Endothelial cell of umbilical vein (primary cell): ENCODE data around the gene ACTR8. TPM values are rescaled to one million over a fixed set of nuclear protein-coding genes. Genes with fewer than 3 reads are reported as not detected.

ENCODE experiments used
- BruUV-seq: library from RNA; stranded (reverse); fragments of 400-500 nt; replicated peaks from 2 replicates; lab custom pipeline; 2021; lab: Mats Ljungman, UMichigan
- CTCF ChIA-PET: fragments of 300-600, 350-600 bp; sonication (Branson Sonifier 250); formaldehyde crosslinking; loops from one replicate; lab custom pipeline; 2021; ENCODE audit warnings: antibody characterized with exemption, inconsistent platforms; lab: Charles Lee
- POLR2A ChIA-PET: fragments of 300-600, 350-600 bp; sonication (Branson Sonifier 250); formaldehyde crosslinking; loops from one replicate; lab custom pipeline; 2021; ENCODE audit warnings: antibody characterized with exemption, inconsistent platforms; lab: Charles Lee
- DNase-seq: peaks from one replicate; pipeline ENCODE4 v3.0.0-alpha.2; 2011; ENCODE audit warnings: low read depth, low spot score
- FAIRE-seq: peaks from 2 replicates; lab custom pipeline; 2011; peaks lifted over from hg19 to GRCh38; lab: Jason Lieb, UNC
- H2AFZ ChIP-seq: 2 replicates; pipeline ENCODE4 v1.6.0; 2012; ENCODE audit warnings: low read depth, low read length, control low read depth, inconsistent platforms
- H3K27ac ChIP-seq: 2 replicates; pipeline ENCODE4 v1.5.1; 2011; ENCODE audit warnings: low read depth, mild to moderate bottlenecking, control low read depth, low read length, moderate library complexity; ENCODE audit not compliant: insufficient read depth
- H3K27me3 ChIP-seq, 2 experiments: 2 replicates each; pipeline versions ENCODE4 v1.6.0 to v1.6.1; 2011; ENCODE audit warnings: low read length in 2 of 2, mixed read lengths in 1 of 2; ENCODE audit not compliant: control insufficient read depth in 2 of 2, insufficient read depth in 2 of 2
- H3K36me3 ChIP-seq, 2 experiments: 2 replicates in 1 of 2; 3 replicates in 1 of 2; pipeline ENCODE4 v1.5.1; 2011; ENCODE audit warnings: low read length in 2 of 2, mild to moderate bottlenecking in 1 of 2, moderate library complexity in 1 of 2; ENCODE audit not compliant: control insufficient read depth in 2 of 2, insufficient read depth in 2 of 2; ENCODE audit errors: extremely low read depth in 1 of 2
- H3K4me1 ChIP-seq: 3 replicates; pipeline ENCODE4 v1.5.1; 2011; ENCODE audit warnings: mild to moderate bottlenecking, low read length; ENCODE audit not compliant: control insufficient read depth, insufficient read depth; ENCODE audit errors: extremely low read depth
- H3K4me2 ChIP-seq: 2 replicates; pipeline ENCODE4 v1.6.1; 2011; ENCODE audit warnings: low read length, control low read depth, mixed read lengths; ENCODE audit not compliant: insufficient read depth
- H3K4me3 ChIP-seq, 3 experiments: fragments of 200-600 bp in 1 of 3; sonication (generic), shearing (Covaris generic) in 1 of 3; replicated peaks in 1 of 3; 2 replicates each; pipeline ENCODE4 v1.5.1; 2011 to 2016; ENCODE audit warnings: control low read depth in 3 of 3, low read length in 3 of 3, mild to moderate bottlenecking in 2 of 3, inconsistent platforms in 1 of 3, low read depth in 1 of 3, moderate library complexity in 1 of 3; ENCODE audit not compliant: insufficient read depth in 1 of 3
- H3K79me2 ChIP-seq: 2 replicates; pipeline ENCODE4 v1.6.0; 2012; ENCODE audit warnings: low read length, inconsistent platforms; ENCODE audit not compliant: control insufficient read depth, insufficient read depth
- H3K9ac ChIP-seq: replicated peaks from 2 replicates; pipeline ENCODE3; 2011; ENCODE audit warnings: low read length, control low read depth; ENCODE audit not compliant: insufficient read depth; ENCODE audit errors: extremely low read depth
- H3K9me1 ChIP-seq: replicated peaks from 3 replicates; pipeline ENCODE4 v1.6.0; 2011; ENCODE audit warnings: mild to moderate bottlenecking, low read length; ENCODE audit not compliant: control insufficient read depth, insufficient read depth; ENCODE audit errors: extremely low read depth
- H3K9me3 ChIP-seq: replicated peaks from 2 replicates; pipeline ENCODE4 v1.5.1; 2012; ENCODE audit warnings: low read length, inconsistent platforms; ENCODE audit not compliant: control insufficient read depth, insufficient read depth
- H4K20me1 ChIP-seq: replicated peaks from 2 replicates; pipeline ENCODE3; 2011; ENCODE audit warnings: mild to moderate bottlenecking, low read length; ENCODE audit not compliant: control insufficient read depth, insufficient read depth; ENCODE audit errors: extremely low read depth
- CTCF ChIP-seq, 2 donors: IDR thresholded peaks; 1 replicate in 1 of 2; 2 replicates in 1 of 2; pipeline ENCODE4 v1.5.1; 2011; ENCODE audit warnings: low read length in 2 of 2, mild to moderate bottlenecking in 2 of 2, moderate library complexity in 2 of 2, control low read depth in 1 of 2, inconsistent platforms in 1 of 2, low read depth in 1 of 2; ENCODE audit not compliant: insufficient read depth in 1 of 2; ENCODE audit errors: extremely low read depth in 1 of 2
- EZH2 ChIP-seq: IDR thresholded peaks from 2 replicates; pipeline ENCODE4 v1.6.1; 2012; ENCODE audit warnings: borderline replicate concordance, low read depth, mild to moderate bottlenecking, moderate library complexity, low read length, inconsistent platforms; ENCODE audit not compliant: severe bottlenecking
- FOS ChIP-seq: IDR thresholded peaks from 2 replicates; pipeline ENCODE4 v1.6.1; 2011; ENCODE audit warnings: mild to moderate bottlenecking, low read length, moderate library complexity, borderline replicate concordance; ENCODE audit not compliant: insufficient read depth
- GATA2 ChIP-seq: IDR thresholded peaks from 2 replicates; pipeline ENCODE4 v1.7.0; 2011; ENCODE audit warnings: low read depth, mild to moderate bottlenecking, moderate library complexity, mixed read lengths, low read length; ENCODE audit not compliant: insufficient read length, insufficient read depth
- JUN ChIP-seq: IDR thresholded peaks from 2 replicates; pipeline ENCODE4 v1.6.1; 2011; ENCODE audit warnings: borderline replicate concordance, low read depth; ENCODE audit not compliant: insufficient read length, insufficient read depth
- MAX ChIP-seq: IDR thresholded peaks from 2 replicates; pipeline ENCODE4 v1.6.1; 2011; ENCODE audit not compliant: insufficient read depth, insufficient read length
- MYC ChIP-seq: IDR thresholded peaks from one replicate; pipeline ENCODE4 v1.6.1; 2011; ENCODE audit warnings: mild to moderate bottlenecking, low read depth, low read length
- POLR2A ChIP-seq: IDR thresholded peaks from 2 replicates; pipeline ENCODE4 v1.6.1; 2012; ENCODE audit warnings: low read depth, mild to moderate bottlenecking, control low read depth, low read length
- POLR2AphosphoS5 ChIP-seq: IDR thresholded peaks from 2 replicates; pipeline ENCODE4 v1.6.1; 2012; ENCODE audit warnings: low read depth, mild to moderate bottlenecking, control low read depth, low read length, moderate library complexity; ENCODE audit not compliant: insufficient read depth
- dilution Hi-C: fragments of 300-500 bp; cut with MboI; formaldehyde crosslinking; loops from one replicate; pipeline ENCODE4 v1.15.0; 2019; ENCODE audit warnings: low sequenced_read_pairs; ENCODE audit not compliant: extremely low pct_ligation_motif_present
- intact Hi-C: fragments of 100-400 bp; cut with micrococcal nuclease; formaldehyde crosslinking; loops from one replicate; pipeline ENCODE4 v1.10.0; 2022
- polyA plus RNA-seq, 4 experiments: library from polyadenylated mRNA; depleted of rRNA in 3 of 4; stranded (reverse) in 3 of 4; unstranded in 1 of 4; fragments of >200 nt; gene quantifications; 2 replicates each; pipeline versions ENCODE4 v1.2.1 to v1.2.3, GENCODE V29; 2011 to 2012; ENCODE audit warnings: missing spikeins in 1 of 4
- total RNA-seq: library from RNA; stranded (reverse); gene quantifications from 2 replicates; pipeline ENCODE4 v1.2.3, GENCODE V29; 2021

ACTR8 gene
- total and polyA plus RNA-seq, 2 donors (not counting 3 experiments of a cell fraction or from before 2014, with no cell fraction given) = 14.4 to 42.0 TPM

- Histone ChIP-seq H3K9me1 (no peaks in the 10 kb centered on the region), H3K4me2 (no peak overlapping the region), H3K79me2 (no peaks in the 10 kb centered on the region), H4K20me1 (no peaks in the 10 kb centered on the region), H3K27ac (no peak overlapping the region), H3K36me3 (no peaks in the 10 kb centered on the region), H3K4me3 (no peak overlapping the region), H3K9ac (no peak overlapping the region), H3K9me3 (no peaks in the 10 kb centered on the region), H3K4me1 (no peaks in the 10 kb centered on the region), H2AFZ (no peak overlapping the region), H3K27me3 (no peaks in the 10 kb centered on the region)
- ChIA-PET CTCF (no interaction called here), POLR2A (no interaction called here)
- intact Hi-C loops (no loop called here), dilution Hi-C loops (no loop called here)
- BruUV-seq = no TSS peak
- FAIRE-seq (no peak), DNase-seq (no peak)
- TF ChIP-seq GATA2 (no peak), EZH2 (no peak), MYC (no peak), POLR2AphosphoS5 (no peak), POLR2A (no peak)
Observed at GRCh38 chr3:53819163-53819868, 62.6 kb downstream of the ACTR8 start.

GRCh38 chr3:53818221-53819162, 63.5 kb downstream of the ACTR8 start:
- Histone ChIP-seq H3K4me1 (no peaks in the 10 kb centered on the region), H3K27ac (no peak overlapping the region), H3K27me3 (no peaks in the 10 kb centered on the region), H3K4me2 (no peak overlapping the region), H3K79me2 (no peaks in the 10 kb centered on the region), H3K9ac (no peak overlapping the region), H3K4me3 (no peak overlapping the region), H3K36me3 (no peaks in the 10 kb centered on the region), H3K9me1 (no peaks in the 10 kb centered on the region), H4K20me1 (no peaks in the 10 kb centered on the region), H2AFZ (no peak overlapping the region), H3K9me3 (no peaks in the 10 kb centered on the region)
- FAIRE-seq (no peak), DNase-seq (no peak)
- no TSS peak for BruUV-seq
- ChIA-PET CTCF (no interaction called here), POLR2A (no interaction called here)
- intact Hi-C loops = no loop called here
- dilution Hi-C loops = no loop called here
- TF ChIP-seq POLR2A (no peak), FOS (no peak), GATA2 (no peak), CTCF (IDR thresholded peaks at IDR 0.05; ENCODE audit: extremely low read depth in 1 of 2, insufficient read depth in 1 of 2, low read depth in 1 of 2, low read length in 2 of 2) (no peak), MYC (no peak), MAX (no peak), POLR2AphosphoS5 (no peak), EZH2 (no peak), JUN (no peak)
